GM18502 (cell line): Measurements from ENCODE around the gene MTX1.
A peak's percentile ranks its signal among the peaks of the same experiment; 100 is the strongest.
"Not testable (repeated sequence)": the region's sequence is repeated elsewhere in the genome, so short reads cannot be mapped to it uniquely, and the experiment has no call there.

ENCODE experiments used
- ATAC-seq: cut with Tn5 transposase; IDR thresholded peaks from one replicate; pipeline ENCODE4 v1.9.1; 2021; ENCODE audit warnings: mild to moderate bottlenecking; ENCODE audit not compliant: unreplicated experiment, poor library complexity

The MTX1 gene

GRCh38 chr1:155208541-155209311, at the start of gene MTX1:
MTX1 (plus strand) TSS chr1:155208695; CDS start chr1:155208805, 110 bp downstream.
- ATAC-seq, result peak; percentile 80

- ATAC-seq, result no peak
Observed at GRCh38 chr1:155158991-155159390, 49.5 kb upstream of the MTX1 start.

GRCh38 chr1:155160128-155160527, 48.4 kb upstream of the MTX1 start:
- ATAC-seq, result no peak

- ATAC-seq, result not testable (repeated sequence)
Observed at GRCh38 chr1:155162631-155163030, 45.9 kb upstream of the MTX1 start.

- not testable (repeated sequence) for ATAC-seq
Observed at GRCh38 chr1:155163785-155164184, 44.7 kb upstream of the MTX1 start.

- not testable (repeated sequence) for ATAC-seq
Observed at GRCh38 chr1:155164625-155165024, 43.9 kb upstream of the MTX1 start.

GRCh38 chr1:155166051-155166470, 42.4 kb upstream of the MTX1 start:
- ATAC-seq, result no peak

- ATAC-seq, result no peak
Observed at GRCh38 chr1:155166471-155167165, 41.9 kb upstream of the MTX1 start.

- ATAC-seq, result peak; percentile 55
Observed at GRCh38 chr1:155167166-155168104, 41.1 kb upstream of the MTX1 start.

GRCh38 chr1:155168105-155168445, 40.4 kb upstream of the MTX1 start:
- ATAC-seq, result not testable (repeated sequence)

- ATAC-seq, result no peak
Observed at GRCh38 chr1:155168456-155169210, 39.9 kb upstream of the MTX1 start.

GRCh38 chr1:155169541-155169940, 39.0 kb upstream of the MTX1 start:
- no peak for ATAC-seq

GRCh38 chr1:155170101-155170785, 38.3 kb upstream of the MTX1 start:
- no peak for ATAC-seq

- no peak for ATAC-seq
Observed at GRCh38 chr1:155170806-155171205, 37.7 kb upstream of the MTX1 start.

GRCh38 chr1:155171836-155172731, 36.4 kb upstream of the MTX1 start:
- ATAC-seq, result peak; percentile 12

GRCh38 chr1:155172732-155173477, 35.6 kb upstream of the MTX1 start, which contains the start of gene KRTCAP2:
KRTCAP2 (minus strand) TSS chr1:155173304; CDS start chr1:155173224, 80 bp downstream.
- peak; percentile 69 for ATAC-seq

- ATAC-seq, result peak; percentile 11
Observed at GRCh38 chr1:155173478-155174323, 34.8 kb upstream of the MTX1 start, which contains the start of gene TRIM46. TRIM46 (plus strand) TSS chr1:155173849; CDS start chr1:155173967, 118 bp downstream.
